Activated CD8-positive, alpha-beta memory T cell treated with anti-CD3 and anti-CD28 coated beads, Interleukin-2, amount 50 U/mL, for 1 hour (primary cell): ENCODE data around the gene KNG1.

Experiments used
- DNase-seq: peaks from one replicate; pipeline ENCODE4 v3.0.0-alpha.2; 2020; ENCODE audit errors: extremely low read depth

KNG1 gene

DNA sequence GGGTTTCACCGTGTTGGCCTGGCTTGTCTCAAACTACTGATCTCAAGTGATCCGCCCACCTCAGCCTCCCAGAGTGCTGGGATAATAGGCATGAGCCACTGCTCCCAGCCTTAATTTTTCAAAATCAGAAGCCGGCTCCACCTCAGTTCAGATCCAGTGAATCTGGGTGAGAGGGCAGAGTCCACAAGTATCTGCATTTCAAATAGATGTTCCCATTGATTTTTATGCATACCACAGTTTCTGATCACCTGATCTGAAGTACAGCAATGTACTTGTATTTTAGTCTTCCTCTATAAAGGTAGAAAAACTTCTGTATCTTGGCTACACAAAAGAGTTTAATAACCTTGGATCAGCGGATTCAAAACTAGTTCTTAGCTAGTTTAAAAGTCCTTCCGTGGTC, 62.0 kb downstream of the KNG1 start:
- DNase-seq = no peak

DNA sequence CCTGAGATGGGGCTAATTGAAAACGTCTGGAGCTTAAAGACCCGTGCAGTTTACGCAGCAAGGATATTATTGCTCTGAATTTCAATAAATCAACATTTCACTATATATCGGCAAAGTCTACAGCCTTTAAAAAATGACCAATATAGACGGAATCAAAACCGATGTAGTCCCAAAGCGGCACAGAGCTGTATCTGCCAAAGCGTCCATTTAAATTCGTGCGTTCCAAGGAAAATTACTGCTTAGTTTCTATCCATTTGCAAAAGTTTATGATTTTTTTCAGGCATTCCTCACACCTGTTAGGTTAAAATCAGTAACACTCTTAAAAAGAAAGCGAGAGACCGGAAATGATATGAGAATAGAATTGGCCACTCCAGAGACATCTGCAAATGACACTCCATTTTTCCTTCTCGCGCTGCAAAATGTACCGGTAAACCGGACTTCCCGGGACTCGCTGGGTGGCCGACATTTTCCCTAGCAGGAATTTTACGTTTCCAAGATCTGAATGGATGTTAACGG, 65.4 kb downstream of the KNG1 start:
- DNase-seq = no peak

DNA sequence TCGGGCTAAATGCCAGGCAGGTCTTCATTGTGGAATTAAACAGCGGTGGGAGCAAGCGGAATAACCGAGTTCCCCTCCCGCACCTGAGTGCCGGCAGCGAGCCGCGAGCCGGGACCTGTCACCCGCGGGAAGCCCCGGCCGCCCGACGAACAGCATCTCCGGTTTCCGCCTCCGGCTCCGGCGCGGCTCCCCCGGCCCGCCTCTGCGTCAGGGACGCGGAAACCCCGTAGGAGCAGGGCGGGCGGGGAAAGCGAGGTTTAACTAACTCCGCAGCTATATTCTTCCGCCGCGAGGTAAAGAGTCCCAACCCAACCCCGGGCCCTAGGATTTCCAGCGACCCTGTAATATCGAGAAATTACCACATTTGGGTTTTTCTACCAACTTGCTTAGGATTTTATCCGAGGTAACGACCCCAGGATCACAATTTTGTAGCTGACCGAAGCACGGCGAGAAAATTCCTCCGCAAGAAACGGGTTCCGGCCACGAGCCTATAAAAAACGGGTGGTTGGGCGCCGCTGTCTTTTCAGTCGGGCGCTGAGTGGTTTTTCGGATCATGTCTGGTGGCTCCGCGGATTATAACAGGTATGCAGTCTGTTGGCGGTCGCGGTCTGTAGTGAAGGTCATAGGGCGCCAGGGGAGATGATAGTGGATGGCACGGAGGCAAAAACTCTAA, 66.0 kb downstream of the KNG1 start, which contains the start of gene EIF4A2:
Gene EIF4A2 (plus strand): TSS at position 520 of the 673 bp plus-strand sequence. CDS start 34 bp downstream, at position 554.
- DNase-seq = peak; percentile 84

DNA sequence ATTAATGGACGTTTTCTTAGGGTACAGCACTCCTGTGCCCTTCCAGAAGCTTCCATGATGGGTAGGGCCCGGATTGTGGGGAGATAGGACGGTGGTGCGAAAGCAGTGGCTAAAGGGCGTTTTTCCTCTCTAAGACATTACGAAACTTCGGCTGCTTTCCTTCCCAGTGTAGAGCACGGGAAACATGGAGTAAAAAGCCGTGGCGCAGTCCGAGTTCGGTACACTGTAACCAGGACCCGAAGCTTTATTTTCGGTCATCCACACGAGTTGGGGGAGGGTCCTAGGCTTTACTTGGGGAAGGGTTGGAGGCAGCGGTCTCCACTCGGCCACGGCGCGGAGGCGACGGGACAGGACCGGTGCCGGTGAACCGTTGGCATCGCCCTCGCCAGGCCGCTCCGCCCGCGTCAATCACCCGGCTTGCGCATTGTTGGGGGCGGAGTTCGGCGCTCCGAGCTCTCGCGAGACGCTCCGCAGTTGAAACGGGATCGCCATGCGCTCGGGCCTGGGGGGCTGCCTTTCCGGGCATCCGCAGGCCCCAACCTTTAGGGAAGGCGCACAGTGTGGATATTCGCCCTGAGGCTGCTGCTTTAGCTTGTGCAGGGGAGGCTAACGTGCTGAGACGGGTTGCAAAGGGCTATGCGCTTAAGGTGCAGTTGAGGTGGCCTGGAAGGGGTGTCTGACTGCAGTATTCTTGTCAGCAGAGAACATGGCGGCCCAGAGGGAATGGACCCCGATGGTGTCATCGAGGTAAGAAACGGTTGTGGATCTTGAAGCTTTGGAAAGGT, 66.8 kb downstream of the KNG1 start:
- peak; percentile 49 for DNase-seq

DNA sequence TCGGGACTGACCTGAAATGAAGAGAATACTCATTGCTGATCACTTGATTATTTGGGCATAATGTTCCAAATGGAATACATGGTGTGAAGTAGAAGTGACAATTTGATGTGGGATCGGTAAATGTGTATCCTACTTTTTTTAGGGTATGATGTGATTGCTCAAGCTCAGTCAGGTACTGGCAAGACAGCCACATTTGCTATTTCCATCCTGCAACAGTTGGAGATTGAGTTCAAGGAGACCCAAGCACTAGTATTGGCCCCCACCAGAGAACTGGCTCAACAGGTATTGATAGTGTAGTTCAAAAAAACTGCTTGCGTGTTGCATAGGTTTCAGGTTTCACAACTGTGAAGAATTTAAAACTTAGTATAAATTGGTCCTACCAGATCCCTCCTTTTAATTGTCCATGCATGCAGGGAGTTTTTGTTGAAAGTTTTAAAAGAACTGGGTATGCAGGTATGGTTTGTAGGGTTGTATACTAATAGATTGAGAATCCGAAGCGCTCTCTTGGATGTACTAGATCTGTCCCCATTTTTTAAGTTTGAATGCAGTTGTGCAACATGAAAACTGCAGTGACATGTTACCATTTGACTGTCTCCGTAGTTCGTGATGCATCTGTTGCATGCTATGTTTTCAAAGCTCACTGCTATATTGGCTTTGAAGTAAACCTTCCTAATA, 67.8 kb downstream of the KNG1 start:
- DNase-seq = no peak

DNA sequence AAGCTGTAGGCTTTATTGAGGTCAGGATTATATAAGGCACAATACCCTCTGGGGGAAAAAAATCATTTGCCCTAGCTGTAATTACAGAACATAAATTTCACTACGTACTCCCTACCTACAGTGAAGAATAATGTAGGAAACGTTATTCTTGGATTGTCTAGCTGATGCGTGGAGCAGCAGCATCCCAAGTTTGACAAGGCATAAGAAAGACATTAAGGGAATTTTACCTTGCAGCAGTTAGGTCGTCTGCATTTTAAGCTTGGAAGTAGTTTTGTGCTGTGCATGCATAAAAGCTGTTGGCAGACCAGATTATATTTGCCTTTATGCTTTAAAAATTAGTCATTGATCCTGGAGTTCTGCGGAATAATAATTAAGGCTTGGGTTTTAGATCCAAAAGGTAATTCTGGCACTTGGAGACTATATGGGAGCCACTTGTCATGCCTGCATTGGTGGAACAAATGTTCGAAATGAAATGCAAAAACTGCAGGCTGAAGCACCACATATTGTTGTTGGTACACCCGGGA, 68.4 kb downstream of the KNG1 start:
- DNase-seq = no peak

DNA sequence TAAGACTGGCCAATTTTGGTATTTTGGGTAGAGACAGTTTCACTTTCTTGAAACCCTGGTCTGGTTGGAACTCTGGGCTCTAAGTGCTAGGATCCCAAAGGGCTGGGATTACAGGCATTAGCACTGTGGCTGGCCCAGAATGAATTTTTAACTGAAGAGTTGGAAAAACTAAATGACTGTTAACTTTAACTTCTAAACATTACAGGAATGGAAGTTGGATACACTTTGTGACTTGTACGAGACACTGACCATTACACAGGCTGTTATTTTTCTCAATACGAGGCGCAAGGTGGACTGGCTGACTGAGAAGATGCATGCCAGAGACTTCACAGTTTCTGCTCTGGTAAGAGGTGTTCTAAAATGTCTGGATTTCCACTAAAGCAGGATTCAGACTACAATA, 69.8 kb downstream of the KNG1 start:
- no peak for DNase-seq

DNA sequence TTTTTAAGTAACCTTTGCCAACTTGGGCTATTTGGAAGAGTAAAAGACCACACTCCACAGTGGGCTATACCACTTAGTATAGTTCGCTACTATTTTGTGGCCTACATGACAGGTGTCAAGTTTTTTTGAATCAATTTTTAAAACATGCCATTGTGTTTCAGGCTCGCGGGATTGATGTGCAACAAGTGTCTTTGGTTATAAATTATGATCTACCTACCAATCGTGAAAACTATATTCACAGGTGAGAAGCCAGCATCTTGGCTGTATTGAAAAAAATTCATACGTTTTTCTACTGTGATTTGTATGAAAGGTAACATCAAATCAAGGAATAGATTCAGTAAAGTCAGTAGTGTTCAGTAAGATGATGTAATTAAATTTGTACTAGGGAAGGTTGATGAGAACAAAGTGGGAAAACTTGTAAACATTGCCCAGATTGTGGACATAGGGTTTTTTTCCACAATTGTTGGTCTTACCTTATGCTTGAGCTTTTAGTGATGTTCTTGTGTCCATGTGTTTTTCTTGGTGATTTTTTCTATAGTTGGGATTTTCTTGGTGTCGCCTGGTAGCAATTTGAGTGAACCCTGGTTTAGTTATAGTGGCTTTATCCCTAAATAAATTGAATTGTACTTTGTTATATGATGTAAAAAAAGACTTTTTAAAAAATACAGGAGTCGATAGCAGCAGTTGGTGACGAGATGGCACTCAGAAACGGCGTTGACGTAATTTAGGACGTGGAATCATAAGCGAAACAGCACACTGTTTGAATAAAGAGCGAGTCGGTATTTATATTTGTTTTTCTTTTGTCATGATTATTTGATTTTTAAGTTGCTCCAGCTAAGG, 70.7 kb downstream of the KNG1 start:
- no peak for DNase-seq

DNA sequence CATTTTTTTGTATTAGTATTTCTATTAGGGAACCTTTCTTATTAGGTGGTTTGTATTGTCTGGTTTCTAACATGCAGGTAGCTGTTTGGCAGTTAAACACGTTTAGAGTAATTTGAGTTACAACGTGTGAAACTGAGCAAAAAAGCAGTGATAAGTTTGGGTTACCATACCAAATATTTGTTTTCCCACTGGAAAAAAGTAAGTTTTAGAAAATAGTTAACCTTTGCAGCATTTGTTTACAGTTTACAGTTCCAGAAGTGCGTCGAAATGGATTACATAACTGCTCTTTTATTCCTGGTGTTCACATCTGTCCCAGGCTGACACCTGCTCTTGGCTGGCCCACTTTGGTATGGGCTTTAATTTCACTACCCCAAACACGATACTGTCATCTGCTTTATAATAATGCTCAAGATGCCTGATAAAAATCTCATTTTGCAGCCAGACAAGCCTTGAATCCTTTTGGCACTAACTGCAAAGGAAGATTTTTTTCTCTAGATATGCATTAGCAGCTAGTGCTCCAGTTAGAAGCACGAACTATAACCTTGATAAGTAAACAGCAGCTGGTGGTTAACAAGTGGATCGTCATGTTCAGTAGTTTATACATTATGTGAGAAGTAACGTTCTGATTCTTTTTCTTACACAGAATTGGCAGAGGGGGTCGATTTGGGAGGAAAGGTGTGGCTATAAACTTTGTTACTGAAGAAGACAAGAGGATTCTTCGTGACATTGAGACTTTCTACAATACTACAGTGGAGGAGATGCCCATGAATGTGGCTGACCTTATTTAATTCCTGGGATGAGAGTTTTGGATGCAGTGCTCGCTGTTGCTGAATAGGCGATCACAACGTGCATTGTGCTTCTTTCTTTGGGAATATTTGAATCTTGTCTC, 71.6 kb downstream of the KNG1 start:
- DNase-seq = no peak

DNA sequence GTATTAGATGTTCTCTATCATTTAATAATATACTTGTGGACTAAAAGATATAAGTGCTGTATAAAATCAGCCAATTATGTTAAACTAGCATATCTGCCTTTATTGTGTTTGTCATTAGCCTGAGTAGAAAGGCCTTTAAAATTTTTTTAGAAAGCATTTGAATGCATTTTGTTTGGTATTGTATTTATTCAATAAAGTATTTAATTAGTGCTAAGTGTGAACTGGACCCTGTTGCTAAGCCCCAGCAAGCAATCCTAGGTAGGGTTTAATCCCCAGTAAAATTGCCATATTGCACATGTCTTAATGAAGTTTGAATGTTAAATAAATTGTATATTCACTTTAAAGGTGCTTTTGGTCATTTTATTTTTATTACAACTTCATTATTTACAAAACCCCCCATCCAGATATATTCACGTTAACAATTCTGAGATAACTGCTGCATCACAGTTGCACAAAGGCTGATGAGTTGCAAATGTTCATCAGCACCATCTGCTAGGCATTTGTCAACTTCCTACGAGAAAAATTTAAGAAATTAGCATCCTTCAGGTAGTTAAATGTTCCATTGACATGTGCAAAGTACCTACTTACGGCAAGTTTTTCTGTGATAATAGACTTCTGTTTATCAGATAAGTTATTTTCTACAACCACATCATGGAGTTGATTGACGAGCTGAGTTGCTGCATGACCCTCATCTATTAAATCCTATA, 72.5 kb downstream of the KNG1 start:
- no peak for DNase-seq

DNA sequence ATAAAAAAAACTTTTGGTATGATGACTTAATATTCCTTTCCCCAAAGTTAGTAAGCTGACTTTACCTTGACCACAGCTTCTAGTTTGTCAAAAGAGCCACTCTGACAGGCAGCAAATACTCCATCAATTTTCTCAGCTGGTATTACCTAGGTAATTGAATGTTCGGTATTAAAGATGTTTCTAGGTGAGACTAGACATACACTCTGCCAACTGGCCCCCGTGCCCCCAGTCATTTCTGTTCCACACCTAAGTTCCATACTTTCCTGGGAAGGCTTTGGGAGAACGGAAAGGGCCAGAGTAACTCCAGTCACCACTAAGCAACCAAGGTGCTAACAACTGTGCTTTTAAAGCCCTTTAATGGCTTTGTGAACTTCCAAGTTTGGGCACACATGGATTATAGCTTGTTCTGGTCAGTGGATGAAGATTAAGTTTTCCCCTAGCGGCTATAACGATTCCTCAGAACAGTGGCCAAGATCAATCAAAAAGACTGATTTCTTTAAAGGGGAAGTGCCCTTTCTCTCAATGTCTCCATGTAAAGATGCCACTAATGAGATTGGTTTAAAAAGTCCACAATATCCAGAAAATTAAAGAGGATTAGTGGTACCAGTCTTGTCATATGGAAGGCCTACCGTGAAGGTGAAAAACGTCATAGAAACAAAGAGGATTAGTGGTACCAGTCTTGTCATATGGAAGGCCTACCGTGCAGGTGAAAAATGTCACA, 73.3 kb downstream of the KNG1 start:
- DNase-seq = no peak
